Superior temporal gyrus (tissue), 1 donor: ENCODE data around the gene KLHL20.
"Not testable (repeated sequence)": the region's sequence is repeated elsewhere in the genome, so short reads cannot be mapped to it uniquely, and the experiment has no call there.

Source experiments
- DNase-seq: peaks from one replicate; pipeline ENCODE4 v3.0.0-alpha.2; 2016; ENCODE audit errors: extremely low spot score

KLHL20 gene

GRCh38 chr1:173714759-173715537 is at the start of gene KLHL20:
TSS of gene KLHL20 (plus strand) at chr1:173714981. CDS start at chr1:173716044, 1,063 bp downstream.
- peak; percentile 94 for DNase-seq

- DNase-seq, result no peak
Observed at GRCh38 chr1:173666646-173667045, 48.1 kb upstream of the KLHL20 start.

- peak; percentile 40 for DNase-seq
Observed at GRCh38 chr1:173669491-173669941, 45.3 kb upstream of the KLHL20 start, which contains the start of gene ANKRD45. TSS of gene ANKRD45 (minus strand) at chr1:173669851. CDS start at chr1:173659418, 10,433 bp downstream.

- DNase-seq, result not testable (repeated sequence)
Observed at GRCh38 chr1:173674496-173674895, 40.3 kb upstream of the KLHL20 start.

- not testable (repeated sequence) for DNase-seq
Observed at GRCh38 chr1:173680152-173680551, 34.6 kb upstream of the KLHL20 start.

GRCh38 chr1:173682184-173682583 is 32.6 kb upstream of the KLHL20 start:
- DNase-seq, result no peak

GRCh38 chr1:173683838-173684237 is 30.9 kb upstream of the KLHL20 start:
- not testable (repeated sequence) for DNase-seq

- not testable (repeated sequence) for DNase-seq
Observed at GRCh38 chr1:173685121-173685520, 29.7 kb upstream of the KLHL20 start.

- DNase-seq, result no peak
Observed at GRCh38 chr1:173688300-173688699, 26.5 kb upstream of the KLHL20 start.

- DNase-seq, result no peak
Observed at GRCh38 chr1:173693238-173693637, 21.5 kb upstream of the KLHL20 start.

- DNase-seq, result not testable (repeated sequence)
Observed at GRCh38 chr1:173701299-173701698, 13.5 kb upstream of the KLHL20 start.

- DNase-seq, result no peak
Observed at GRCh38 chr1:173702736-173703135, 12.0 kb upstream of the KLHL20 start.

GRCh38 chr1:173705117-173705516 is 9.7 kb upstream of the KLHL20 start:
- no peak for DNase-seq

GRCh38 chr1:173708787-173709186 is 6.0 kb upstream of the KLHL20 start:
- no peak for DNase-seq

- DNase-seq, result no peak
Observed at GRCh38 chr1:173714441-173714758, 381 bp upstream of the KLHL20 start.

- DNase-seq, result peak; percentile 46
Observed at GRCh38 chr1:173715538-173715844, 710 bp downstream of the KLHL20 start.

- no peak for DNase-seq
Observed at GRCh38 chr1:173717238-173717637, 2.5 kb downstream of the KLHL20 start.

GRCh38 chr1:173731331-173731730 is 16.6 kb downstream of the KLHL20 start:
- DNase-seq, result not testable (repeated sequence)

- no peak for DNase-seq
Observed at GRCh38 chr1:173733912-173734311, 19.1 kb downstream of the KLHL20 start.

- not testable (repeated sequence) for DNase-seq
Observed at GRCh38 chr1:173736104-173736503, 21.3 kb downstream of the KLHL20 start.

GRCh38 chr1:173742203-173742886 is 27.6 kb downstream of the KLHL20 start:
- DNase-seq, result no peak

- no peak for DNase-seq
Observed at GRCh38 chr1:173744651-173745050, 29.9 kb downstream of the KLHL20 start.

- no peak for DNase-seq
Observed at GRCh38 chr1:173749137-173749536, 34.4 kb downstream of the KLHL20 start.
